Stimulated activated CD4-positive, alpha-beta T cell treated with anti-CD3 and anti-CD28 coated beads, Interleukin-15, amount 100 ng/mL, for 48 hours (primary cell): Measurements from ENCODE around the gene USH1G.

Experiments used
- DNase-seq, 2 donors: peaks; one replicate each; pipeline ENCODE4 v3.0.0-alpha.2; 2020; ENCODE audit warnings: low read depth in 2 of 2

USH1G gene

DNA sequence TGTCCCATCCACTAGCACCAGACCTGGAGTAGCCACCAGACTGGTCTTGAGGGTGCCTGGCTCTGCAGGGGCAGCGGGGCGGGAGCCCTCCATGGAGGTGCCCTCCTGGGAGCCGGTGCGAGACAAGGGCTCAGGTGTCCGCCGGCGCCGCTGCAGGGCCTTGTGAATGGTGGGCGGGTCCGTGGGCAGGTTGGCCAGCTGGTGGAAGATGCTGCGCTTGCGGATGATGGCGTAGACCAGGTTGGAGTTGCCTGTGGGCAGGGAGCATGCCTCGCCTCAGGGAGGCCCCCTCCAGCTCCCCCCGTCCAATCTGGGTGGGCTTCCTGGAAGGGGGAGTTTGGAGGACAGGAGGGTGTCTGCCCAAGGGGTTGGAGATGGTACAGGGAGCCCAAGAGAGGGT lies 31.1 kb upstream of the USH1G start:
- no peak for DNase-seq

DNA sequence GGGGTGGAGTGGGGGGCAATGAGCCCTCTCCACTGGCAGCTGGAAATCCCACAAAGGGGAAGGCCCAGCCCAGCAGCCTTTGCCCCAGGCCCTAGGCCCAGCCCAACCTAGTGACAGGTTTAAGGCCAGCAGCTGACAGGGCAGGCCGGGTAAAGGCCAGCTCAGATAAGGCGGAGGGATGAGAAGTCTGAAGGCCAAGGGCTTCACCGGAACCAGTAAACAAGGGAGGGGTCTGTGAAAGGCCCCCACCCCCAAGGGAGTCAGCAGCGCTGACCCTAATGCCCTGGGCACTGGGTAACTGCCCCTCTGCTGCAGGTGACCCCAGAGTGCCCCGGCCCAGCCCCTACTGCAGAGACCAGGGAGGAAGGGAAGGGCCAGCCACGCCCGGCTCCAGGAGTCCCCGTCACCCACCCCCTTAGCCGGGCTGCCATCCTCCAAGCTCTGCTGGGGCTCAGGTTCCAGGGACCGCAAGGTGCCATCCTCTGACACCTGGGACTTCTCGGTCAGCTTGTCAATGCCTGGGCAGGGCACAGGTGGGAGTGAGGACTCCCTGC lies 30.2 kb upstream of the USH1G start:
- DNase-seq: no peak

GRCh38 chr17:74952431-74953133 lies 29.5 kb upstream of the USH1G start:
- no peak for DNase-seq

GRCh38 chr17:74951680-74952421 lies 28.8 kb upstream of the USH1G start:
- no peak for DNase-seq

- DNase-seq: no peak
Observed at GRCh38 chr17:74951065-74951464, 28.0 kb upstream of the USH1G start.

DNA sequence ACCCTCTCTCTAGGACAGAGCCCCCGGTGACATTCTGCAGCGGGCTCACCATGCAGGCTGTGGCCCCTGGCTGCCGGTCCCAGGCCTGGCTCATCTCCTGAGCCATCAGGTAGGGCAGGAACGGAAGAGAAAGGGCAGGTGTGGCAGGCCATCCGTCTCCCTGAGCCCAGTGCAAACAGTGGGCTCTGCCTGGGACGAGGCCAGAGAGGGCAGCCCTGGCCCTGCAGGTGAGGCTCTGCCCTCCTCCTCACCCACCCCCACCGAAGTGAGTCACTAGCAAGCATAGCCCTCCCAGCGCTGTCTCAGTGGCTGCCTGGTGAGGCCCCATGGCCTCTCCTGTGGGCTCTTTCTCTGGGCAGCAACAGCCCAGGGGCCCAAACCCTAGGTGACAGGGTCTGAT lies 27.2 kb upstream of the USH1G start:
- DNase-seq: no peak

GRCh38 chr17:74949455-74950115 lies 26.5 kb upstream of the USH1G start:
- no peak for DNase-seq

- no peak for DNase-seq
Observed at GRCh38 chr17:74947041-74947754, 24.1 kb upstream of the USH1G start.

DNA sequence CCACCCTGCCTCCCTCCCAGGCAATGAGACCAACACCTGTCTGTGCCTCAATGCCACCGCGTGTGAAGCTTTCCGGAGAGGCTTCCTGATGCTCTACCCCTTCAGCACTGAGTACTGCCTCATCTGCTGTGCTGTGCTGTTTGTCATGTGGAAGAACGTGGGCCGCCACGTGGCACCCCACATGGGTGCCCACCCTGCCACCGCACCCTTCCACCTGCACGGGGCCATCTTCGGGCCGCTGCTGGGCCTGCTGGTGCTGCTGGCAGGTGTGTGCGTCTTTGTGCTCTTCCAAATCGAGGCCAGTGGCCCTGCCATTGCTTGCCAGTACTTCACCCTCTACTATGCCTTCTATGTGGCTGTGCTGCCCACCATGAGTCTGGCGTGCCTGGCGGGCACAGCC lies 23.6 kb upstream of the USH1G start:
- DNase-seq: no peak

DNA sequence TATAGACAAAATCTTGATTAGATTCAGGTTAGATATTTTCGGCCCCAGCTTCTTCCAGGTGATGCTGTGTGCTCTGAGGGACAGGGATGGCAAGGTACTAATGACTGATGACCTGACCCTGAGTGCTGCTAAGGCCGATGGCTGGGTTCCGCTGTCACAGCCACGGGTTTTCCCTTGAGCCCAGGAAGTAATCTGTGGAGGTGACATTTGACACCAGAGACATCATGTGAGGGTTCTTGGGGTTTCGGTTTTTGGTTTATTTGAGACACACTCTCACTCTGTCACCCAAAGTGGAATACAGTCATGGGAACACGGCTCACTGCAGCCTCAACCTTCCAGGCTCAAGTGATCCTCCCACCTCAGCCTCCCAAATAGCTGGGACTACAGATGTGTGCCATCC lies 22.5 kb upstream of the USH1G start:
- DNase-seq: no peak

DNA sequence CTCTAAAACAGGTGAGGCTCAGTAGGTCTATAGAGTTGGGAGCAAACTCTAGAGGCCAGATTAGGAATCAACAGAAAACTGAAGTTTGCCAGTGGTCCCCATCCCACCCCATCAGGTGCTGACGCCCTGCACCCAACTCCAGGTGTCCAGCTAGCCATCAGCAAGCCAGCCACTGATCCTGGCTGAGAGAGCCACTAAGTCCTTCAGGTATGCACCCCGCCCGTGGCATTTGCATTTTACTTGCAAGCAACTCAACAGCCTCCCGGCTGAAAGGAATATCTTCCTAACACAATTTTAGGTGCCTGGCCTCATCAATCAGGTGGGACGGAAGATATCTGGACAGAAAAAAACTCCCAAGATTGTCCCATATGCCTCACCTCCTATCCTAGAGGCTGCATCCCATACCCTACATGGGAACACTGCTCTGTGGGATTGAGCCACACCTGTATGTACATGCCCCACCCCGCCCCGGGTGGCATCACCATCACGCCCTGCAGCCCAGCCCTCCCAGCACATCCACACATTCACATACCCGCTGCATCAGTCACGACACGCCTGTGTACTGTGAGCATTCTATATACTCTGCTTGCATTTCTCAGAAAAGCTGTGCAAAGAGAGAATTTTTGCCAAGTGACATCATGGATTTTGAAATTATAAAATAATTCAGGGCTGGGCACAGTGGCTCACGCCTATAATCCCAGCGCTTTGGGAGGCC lies 20.9 kb upstream of the USH1G start:
- DNase-seq: no peak

DNA sequence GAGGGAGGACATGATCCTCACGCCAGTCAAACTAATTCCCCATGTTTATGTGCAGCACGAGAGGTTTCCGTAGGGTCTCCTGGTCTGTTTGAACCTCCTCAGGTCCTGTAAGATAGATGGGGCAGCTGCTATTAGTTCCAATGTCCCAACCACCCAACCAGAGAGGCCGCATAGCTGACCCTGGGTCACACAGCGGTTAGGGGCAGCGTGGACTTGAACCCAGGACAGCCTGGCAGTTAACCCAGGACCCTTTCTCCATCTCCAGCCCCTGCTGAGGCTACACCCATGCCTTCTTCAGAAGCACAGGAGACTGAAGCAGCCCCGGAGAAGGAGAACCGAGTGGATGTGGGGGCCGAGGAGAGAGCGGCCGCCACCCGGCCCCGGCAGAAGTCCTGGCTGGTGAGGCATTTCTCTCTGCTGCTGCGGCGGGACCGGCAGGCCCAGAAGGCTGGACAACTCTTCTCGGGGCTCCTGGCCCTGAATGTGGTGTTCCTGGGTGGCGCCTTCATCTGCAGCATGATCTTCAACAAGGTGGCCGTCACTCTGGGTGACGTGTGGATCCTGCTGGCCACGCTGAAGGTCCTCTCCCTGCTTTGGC lies 18.2 kb upstream of the USH1G start:
- no peak for DNase-seq

DNA sequence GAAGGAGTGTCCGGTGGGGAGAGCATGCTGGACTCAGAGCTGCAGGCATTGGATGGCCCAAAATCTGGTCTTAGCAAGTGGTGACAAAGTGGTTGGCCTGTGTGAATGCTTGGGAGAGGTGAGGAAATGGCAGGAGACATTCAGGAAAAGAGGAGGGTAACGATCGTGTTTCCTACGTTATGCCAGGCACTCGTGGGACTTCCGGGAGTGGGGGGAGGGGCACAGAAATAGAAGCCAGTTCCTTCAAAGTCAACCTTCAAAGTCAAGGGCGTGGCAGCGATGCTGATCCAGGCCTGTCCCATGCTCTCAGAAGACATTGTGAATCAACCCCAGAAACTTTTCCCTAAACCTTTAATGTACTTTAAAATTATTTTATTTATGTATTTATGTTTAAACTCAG lies 16.5 kb upstream of the USH1G start:
- no peak for DNase-seq

DNA sequence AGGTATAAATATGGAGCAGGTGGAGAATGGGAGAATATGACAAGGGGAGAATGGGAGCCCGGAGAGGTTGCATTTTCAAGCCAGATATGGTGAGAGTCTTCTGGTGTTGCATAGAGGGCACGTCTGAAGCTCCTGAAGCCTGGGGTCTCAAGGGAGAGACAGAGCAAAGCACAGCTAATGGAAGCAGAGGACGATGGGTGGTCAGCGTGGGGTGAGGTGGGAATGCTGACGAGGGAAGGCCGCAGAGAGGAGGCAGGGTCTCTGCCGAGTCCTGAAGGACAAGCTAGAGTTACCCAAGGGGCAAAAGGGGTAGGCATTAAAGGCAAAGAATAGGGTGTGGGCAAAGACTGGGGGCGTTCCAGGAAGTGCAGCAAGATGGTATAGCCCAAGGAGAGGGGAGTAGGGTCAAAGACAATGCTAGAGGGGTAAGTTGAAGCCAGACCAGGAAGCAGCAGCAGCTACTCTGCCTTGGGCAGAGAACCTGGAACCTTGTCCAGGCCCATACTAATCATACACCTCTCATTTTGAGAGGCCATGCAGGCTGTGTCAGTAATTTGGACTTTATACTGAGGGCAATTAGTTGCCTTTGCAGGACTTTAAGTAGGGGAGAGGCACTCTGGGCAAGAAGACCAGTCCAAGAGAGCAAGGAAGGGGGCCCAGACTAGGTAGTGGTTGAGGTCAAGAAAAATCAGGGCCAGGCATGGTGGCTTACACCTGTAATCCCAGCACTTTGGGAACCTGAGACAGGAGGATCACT lies 15.3 kb upstream of the USH1G start:
- DNase-seq: no peak

- no peak for DNase-seq
Observed at GRCh38 chr17:74937064-74938051, 14.3 kb upstream of the USH1G start.

DNA sequence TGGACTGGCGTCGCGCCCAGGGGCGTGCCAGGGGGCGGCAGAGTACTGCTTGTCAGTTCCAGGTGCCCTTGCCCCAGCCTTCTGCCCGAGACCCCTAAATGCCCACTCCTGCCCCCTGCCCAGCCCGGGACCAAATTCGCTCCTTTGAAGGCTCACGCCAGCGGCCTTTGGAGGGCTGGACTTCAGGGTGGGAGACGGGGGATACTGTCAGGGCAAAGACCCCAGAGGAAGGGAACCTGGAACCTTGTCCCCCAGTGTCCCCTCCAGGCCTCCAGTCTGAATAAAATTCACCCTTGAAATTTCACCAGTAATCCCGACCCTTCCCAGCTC lies 13.4 kb upstream of the USH1G start:
- no peak for DNase-seq

- DNase-seq: no peak
Observed at GRCh38 chr17:74935585-74936469, 12.8 kb upstream of the USH1G start, which contains the start of gene OTOP3. OTOP3 (plus strand) TSS chr17:74935898; CDS start chr17:74935922, 24 bp downstream.

GRCh38 chr17:74935048-74935447 lies 12.0 kb upstream of the USH1G start:
- DNase-seq: no peak
